IMR-90 (cell line): ENCODE data around the gene SPACDR. TPM values are rescaled to one million over a fixed set of nuclear protein-coding genes. Genes with fewer than 3 reads are reported as not detected.

Experiments
- ATAC-seq: fragments of 200-7000 bp; cut with Tn5 transposase; 2 replicates; pipeline ENCODE4 v1.9.1; 2020; ENCODE audit warnings: low read depth, mild to moderate bottlenecking, moderate library complexity
- BruUV-seq: library from RNA; stranded (reverse); fragments of 400-500 nt; replicated peaks from 2 replicates; lab custom pipeline; 2021; lab: Mats Ljungman, UMichigan
- CTCF ChIA-PET: fragments of 300-600 bp; formaldehyde crosslinking; extraction: SDS; loops from one replicate; lab custom pipeline; 2021; ENCODE audit warnings: antibody characterized with exemption; lab: Yijun Ruan, JAX
- POLR2A ChIA-PET: fragments of 300-600 bp; sonication (Branson Sonifier 250); formaldehyde crosslinking; loops from one replicate; lab custom pipeline; 2022; ENCODE audit warnings: antibody characterized with exemption; ENCODE audit not compliant: unreplicated experiment; lab: Charles Lee
- DNase-seq: peaks from one replicate; pipeline ENCODE4 v3.0.0; 2013
- H2AFZ ChIP-seq: replicated peaks from 2 replicates; pipeline ENCODE3; 2013; ENCODE audit warnings: low read length, mild to moderate bottlenecking; ENCODE audit not compliant: poor library complexity
- H2AK5ac ChIP-seq: 2 replicates; pipeline ENCODE4 v1.6.1; 2013; ENCODE audit warnings: low read depth, low read length, inconsistent platforms
- H2AK9ac ChIP-seq: replicated peaks from 2 replicates; pipeline ENCODE3; 2013; ENCODE audit warnings: mild to moderate bottlenecking, low read depth, low read length, moderate library complexity; ENCODE audit not compliant: poor library complexity
- H2BK120ac ChIP-seq: 2 replicates; pipeline ENCODE4 v1.6.1; 2013; ENCODE audit warnings: low read depth, low read length, inconsistent platforms
- H2BK15ac ChIP-seq: 3 replicates; pipeline ENCODE4 v1.6.1; 2013; ENCODE audit warnings: low read depth, low read length, inconsistent platforms
- H2BK20ac ChIP-seq: 2 replicates; pipeline ENCODE4 v1.6.1; 2013; ENCODE audit warnings: low read depth, mild to moderate bottlenecking, inconsistent platforms, low read length, moderate library complexity
- H2BK5ac ChIP-seq: 2 replicates; pipeline ENCODE4 v1.6.1; 2013; ENCODE audit warnings: mild to moderate bottlenecking, low read depth, low read length, inconsistent platforms; ENCODE audit not compliant: poor library complexity, severe bottlenecking
- H3K14ac ChIP-seq: replicated peaks from 2 replicates; pipeline ENCODE4 v1.6.1; 2013; ENCODE audit warnings: low read depth, low read length, inconsistent platforms
- H3K18ac ChIP-seq: 2 replicates; pipeline ENCODE4 v1.6.1; 2013; ENCODE audit warnings: low read depth, low read length, control low read depth
- H3K23ac ChIP-seq: 2 replicates; pipeline ENCODE4 v1.6.1; 2013; ENCODE audit warnings: low read depth, low read length, inconsistent platforms
- H3K27ac ChIP-seq: 2 replicates; pipeline ENCODE4 v1.5.1; 2013; ENCODE audit warnings: mild to moderate bottlenecking, control low read depth, low read length; ENCODE audit not compliant: insufficient read depth
- H3K27me3 ChIP-seq: 2 replicates; pipeline ENCODE4 v1.6.1; 2013; ENCODE audit warnings: low read length; ENCODE audit not compliant: control insufficient read depth, insufficient read depth
- H3K36me3 ChIP-seq: 2 replicates; pipeline ENCODE4 v1.6.1; 2013; ENCODE audit warnings: low read length, mixed read lengths; ENCODE audit not compliant: control insufficient read depth, insufficient read depth
- H3K4ac ChIP-seq: 2 replicates; pipeline ENCODE4 v1.6.1; 2013; ENCODE audit warnings: low read depth, low read length, inconsistent platforms
- H3K4me1 ChIP-seq: 2 replicates; pipeline ENCODE4 v1.6.1; 2013; ENCODE audit warnings: low read length, mixed read lengths; ENCODE audit not compliant: control insufficient read depth, insufficient read depth
- H3K4me2 ChIP-seq: 2 replicates; pipeline ENCODE4 v1.6.1; 2013; ENCODE audit warnings: low read depth, mild to moderate bottlenecking, control low read depth, low read length, moderate library complexity
- H3K4me3 ChIP-seq: 2 replicates; pipeline ENCODE4 v1.5.1; 2013; ENCODE audit warnings: low read depth, mild to moderate bottlenecking, control low read depth, low read length, moderate library complexity; ENCODE audit not compliant: insufficient read depth
- H3K56ac ChIP-seq: 2 replicates; pipeline ENCODE4 v1.6.1; 2013; ENCODE audit warnings: low read length, inconsistent platforms; ENCODE audit not compliant: insufficient read depth; ENCODE audit errors: extremely low read depth
- H3K79me1 ChIP-seq, 2 experiments: 2 replicates each; pipeline ENCODE4 v1.6.1; 2013; ENCODE audit warnings: low read length in 2 of 2, inconsistent platforms in 1 of 2, low read depth in 1 of 2
- H3K9ac ChIP-seq: 2 replicates; pipeline ENCODE4 v1.6.1; 2013; ENCODE audit warnings: low read depth, low read length, control low read depth
- H3K9me1 ChIP-seq: 2 replicates; pipeline ENCODE4 v1.6.1; 2013; ENCODE audit warnings: low read length, inconsistent platforms; ENCODE audit not compliant: insufficient read depth
- H3K9me3 ChIP-seq: 2 replicates; pipeline ENCODE4 v1.6.1; 2013; ENCODE audit warnings: low read length; ENCODE audit not compliant: control insufficient read depth, insufficient read depth
- H4K20me1 ChIP-seq: 2 replicates; pipeline ENCODE4 v1.6.1; 2013; ENCODE audit warnings: low read length, inconsistent platforms; ENCODE audit not compliant: insufficient read depth
- H4K5ac ChIP-seq: 2 replicates; pipeline ENCODE4 v1.6.1; 2013; ENCODE audit warnings: mild to moderate bottlenecking, low read depth, low read length, control low read depth
- H4K8ac ChIP-seq, 2 experiments: 2 replicates each; pipeline ENCODE4 v1.6.1; 2013; ENCODE audit warnings: low read depth in 2 of 2, low read length in 2 of 2, control low read depth in 1 of 2, inconsistent platforms in 1 of 2
- H4K91ac ChIP-seq: 2 replicates; pipeline ENCODE4 v1.6.1; 2013; ENCODE audit warnings: low read depth, low read length, inconsistent platforms; ENCODE audit not compliant: insufficient read depth
- CHD1 ChIP-seq: IDR thresholded peaks from 2 replicates; pipeline ENCODE4 v1.6.1; 2012; ENCODE audit warnings: low read depth, low read length, improper control_type of control experiment
- MAZ ChIP-seq: IDR thresholded peaks from 2 replicates; pipeline ENCODE4 v1.6.1; 2012; ENCODE audit warnings: low read depth, mild to moderate bottlenecking, low read length, improper control_type of control experiment, moderate library complexity, borderline replicate concordance
- MXI1 ChIP-seq: IDR thresholded peaks from 2 replicates; pipeline ENCODE4 v1.6.1; 2012; ENCODE audit warnings: low read depth, mild to moderate bottlenecking, low read length, moderate library complexity, borderline replicate concordance
- NFE2L2 ChIP-seq: fragments of 150-350 bp; IDR thresholded peaks from 2 replicates; pipeline ENCODE4 v1.6.1; 2016; ENCODE audit warnings: low read depth, mild to moderate bottlenecking, low read length
- POLR2A ChIP-seq: IDR thresholded peaks from 2 replicates; pipeline ENCODE4 v1.6.1; 2012; ENCODE audit warnings: mild to moderate bottlenecking, low read depth, low read length
- USF2 ChIP-seq: fragments of 150-350 bp; IDR thresholded peaks from 2 replicates; pipeline ENCODE4 v1.6.1; 2017; ENCODE audit warnings: mild to moderate bottlenecking, antibody characterized with exemption, low read length, low read depth
- WGBS, 2 experiments: methylation state at CpG; one replicate each; pipeline versions ENCODE4 v1.1.5 to v1.1.7; 2013; ENCODE audit warnings: missing lambda C conversion rate in 2 of 2; ENCODE audit not compliant: insufficient read length in 1 of 2; ENCODE audit errors: extremely low coverage in 2 of 2; 5-methylcytosine and 5-hydroxymethylcytosine counted together
- dilution Hi-C: fragments of 300-500 bp; cut with HindIII; formaldehyde crosslinking; loops from one replicate; pipeline ENCODE4 v1.14.3; 2018; ENCODE audit warnings: low sequenced_read_pairs; ENCODE audit not compliant: unreplicated experiment
- in situ Hi-C: fragments of 300-500 bp; cut with MboI; formaldehyde crosslinking; loops from 3 replicates; pipeline ENCODE4 v1.14.3; 2019; ENCODE audit warnings: low sequenced_read_pairs, inconsistent platforms, mixed read lengths
- intact Hi-C: fragments of 100-400 bp; cut with micrococcal nuclease; formaldehyde crosslinking; loops from 2 replicates; pipeline ENCODE4 v1.10.0; 2022
- polyA plus RNA-seq, 3 experiments: library from polyadenylated mRNA; depleted of rRNA; stranded (reverse); fragments of >200 nt; gene quantifications; 2 replicates each; pipeline ENCODE4 v1.2.3, GENCODE V29; 2012; ENCODE audit warnings: low replicate concordance in 1 of 3
- total RNA-seq: library from RNA; depleted of rRNA; stranded (reverse); fragments of >200 nt; gene quantifications from 2 replicates; pipeline ENCODE4 v1.2.3, GENCODE V29; 2012

The SPACDR gene
- total and polyA plus RNA-seq, 2 of the 4 experiments (the other 2 are of a cell fraction): 0.54 to 2.1 TPM

GRCh38 chr7:100428967-100429636 lies 35.0 kb downstream of the SPACDR start (continued):
- no peak for TF ChIP-seq CHD1
- TF ChIP-seq MXI1: peak; percentile 73; the same call in 1 of the 2 replicates

GRCh38 chr7:100428199-100428966 lies 35.7 kb downstream of the SPACDR start, which contains the start of gene ZCWPW1:
Gene ZCWPW1, minus strand, starts transcription at chr7:100428703. Its CDS starts 8,054 bp downstream, at chr7:100420649.
- peak within 1 kb of the TSS; percentile 90 for H2AFZ ChIP-seq
- no TSS peak for BruUV-seq
- dilution Hi-C loops (no loop called here), intact Hi-C loops (no loop called here), in situ Hi-C loops (loop anchor here (25.0 kb wide), 1 partner anchor 684 kb away; no protein-coding TSS in a partner anchor)
- POLR2A ChIA-PET: interaction anchor here (0.6 to 1.0 kb wide), 3 partner anchors 12 to 158 kb away, joined by 3 to 5 read pairs (median 4); partner anchors contain the start of gene FBXO24
- 1% methylated on average over 48 of the region's 66 CpGs; no CpG with 5 or more reads in 1 of the 2 experiments for WGBS, 2 experiments
- ATAC-seq (peak; percentile 64), DNase-seq (peak; percentile 97)
- peak within 1 kb of the TSS; percentile 99 for H4K91ac ChIP-seq
- peaks cover 0 to 31% of the 10 kb centered on the region in 2 experiments; a peak in 3 of 4 replicates for H3K79me1 ChIP-seq
- peak within 1 kb of the TSS; percentile 64 for H3K4me3 ChIP-seq
- H2BK20ac ChIP-seq: 0 out of 2 replicates have a peak within 1 kb of the TSS, but pooled peaks have one; percentile 16
- peak within 1 kb of the TSS; percentile 98 for H3K56ac ChIP-seq
- H3K9me3 ChIP-seq: no peaks in the 10 kb centered on the region
- H2AK5ac ChIP-seq: peak within 1 kb of the TSS; percentile 99
- peak within 1 kb of the TSS; percentile 96 for H2BK5ac ChIP-seq
- no peaks in the 10 kb centered on the region for H3K27me3 ChIP-seq
- peak within 1 kb of the TSS; percentile 97 for H3K4ac ChIP-seq
- H3K4me1 ChIP-seq: peaks cover 7% of the 10 kb centered on the region; the same call in 1 of the 2 replicates
- H3K18ac ChIP-seq: peak within 1 kb of the TSS; percentile 95
- H2BK15ac ChIP-seq: peak within 1 kb of the TSS; percentile 79; the same call in 2 of the 3 replicates
- CTCF ChIA-PET: interaction anchor here (0.6 to 1.4 kb wide), 4 partner anchors 10 to 82 kb away, joined by 3 to 8 read pairs (median 4); no protein-coding TSS in a partner anchor
- H2BK120ac ChIP-seq: peak within 1 kb of the TSS; percentile 95
- TF ChIP-seq USF2: no peak
- peak; percentile 36; the same call in 1 of the 2 replicates for TF ChIP-seq MXI1
- TF ChIP-seq MAZ: peak; percentile 85; the same call in 1 of the 2 replicates
- TF ChIP-seq POLR2A: peak; percentile 99
- TF ChIP-seq NFE2L2: no peak
- peak within 1 kb of the TSS; percentile 100 for H3K14ac ChIP-seq
- H3K9me1 ChIP-seq: peaks cover 8% of the 10 kb centered on the region; the same call in 1 of the 2 replicates
- H2AK9ac ChIP-seq: peak within 1 kb of the TSS; percentile 98
- peaks cover 13% of the 10 kb centered on the region for H3K36me3 ChIP-seq
- H4K8ac ChIP-seq: peak within 1 kb of the TSS; percentile 73 to 99
- H4K5ac ChIP-seq: peak within 1 kb of the TSS; percentile 95
- peak within 1 kb of the TSS; percentile 97 for H3K27ac ChIP-seq
- peak within 1 kb of the TSS; percentile 96 for H3K9ac ChIP-seq
- H3K23ac ChIP-seq: peak within 1 kb of the TSS; percentile 98
- peaks cover 10% of the 10 kb centered on the region for H4K20me1 ChIP-seq
- peak within 1 kb of the TSS; percentile 89 for H3K4me2 ChIP-seq
